NT2/D1 (cell line): ENCODE results near the gene PDE9A.

ENCODE experiments used
- DNase-seq: peaks from one replicate; pipeline ENCODE4 v3.0.0-alpha.2; 2011; ENCODE audit warnings: low read depth, low spot score
- H3K27me3 ChIP-seq: 2 replicates; pipeline ENCODE4 v1.6.0; 2011; ENCODE audit warnings: mild to moderate bottlenecking; ENCODE audit not compliant: insufficient read length, insufficient read depth
- H3K36me3 ChIP-seq: 2 replicates; pipeline ENCODE4 v1.6.1; 2011; ENCODE audit warnings: mild to moderate bottlenecking, low read length, mixed read lengths; ENCODE audit not compliant: insufficient read depth, insufficient read length
- H3K4me1 ChIP-seq: 2 replicates; pipeline ENCODE4 v1.5.1; 2011; ENCODE audit not compliant: insufficient read depth, insufficient read length
- H3K4me3 ChIP-seq: 2 replicates; pipeline ENCODE4 v1.5.1; 2011; ENCODE audit warnings: low read depth; ENCODE audit not compliant: insufficient read length
- H3K9ac ChIP-seq: 2 replicates; pipeline ENCODE4 v1.6.0; 2011; ENCODE audit warnings: low read depth; ENCODE audit not compliant: insufficient read length
- H3K9me3 ChIP-seq: 2 replicates; pipeline ENCODE4 v1.5.1; 2011; ENCODE audit warnings: mild to moderate bottlenecking, low read length; ENCODE audit not compliant: insufficient read depth
- SUZ12 ChIP-seq: IDR thresholded peaks from 2 replicates; pipeline ENCODE4 v1.6.1; 2011; ENCODE audit not compliant: insufficient read length, insufficient read depth; ENCODE audit errors: extremely low read depth
- YY1 ChIP-seq: IDR thresholded peaks from 2 replicates; pipeline ENCODE4 v1.6.1; 2011; ENCODE audit not compliant: insufficient read length, insufficient read depth
- ZNF274 ChIP-seq: IDR thresholded peaks from 2 replicates; pipeline ENCODE4 v1.6.1; 2011; ENCODE audit warnings: mild to moderate bottlenecking, low read depth, low read length

Gene PDE9A

GRCh38 chr21:42677339-42678321 is 24.2 kb downstream of the PDE9A start:
- no peaks in the 10 kb centered on the region for H3K27me3 ChIP-seq
- peaks cover 38% of the 10 kb centered on the region for H3K36me3 ChIP-seq
- no peaks in the 10 kb centered on the region for H3K9me3 ChIP-seq
- H3K4me3 ChIP-seq: no peak overlapping the region
- peaks cover 19% of the 10 kb centered on the region for H3K4me1 ChIP-seq
- no peak for TF ChIP-seq ZNF274
- TF ChIP-seq YY1: no peak
- TF ChIP-seq SUZ12: no peak
- H3K9ac ChIP-seq: no peak overlapping the region
- DNase-seq: no peak

GRCh38 chr21:42678618-42679295 is 25.3 kb downstream of the PDE9A start:
- Histone ChIP-seq H3K4me3 (no peak overlapping the region), H3K36me3 (peaks cover 42% of the 10 kb centered on the region), H3K27me3 (no peaks in the 10 kb centered on the region), H3K4me1 (peaks cover 8% of the 10 kb centered on the region), H3K9ac (no peak overlapping the region), H3K9me3 (no peaks in the 10 kb centered on the region)
- TF ChIP-seq SUZ12 (no peak), ZNF274 (no peak), YY1 (no peak)
- DNase-seq: no peak

- no peak for DNase-seq
- TF ChIP-seq ZNF274: no peak
- TF ChIP-seq YY1: no peak
- TF ChIP-seq SUZ12: no peak
- H3K36me3 ChIP-seq: peaks cover 49% of the 10 kb centered on the region
- peaks cover 11% of the 10 kb centered on the region for H3K4me1 ChIP-seq
- H3K27me3 ChIP-seq: no peaks in the 10 kb centered on the region
- no peak overlapping the region for H3K4me3 ChIP-seq
- H3K9ac ChIP-seq: no peak overlapping the region
- no peaks in the 10 kb centered on the region for H3K9me3 ChIP-seq
Measured at GRCh38 chr21:42679319-42680057, 26.1 kb downstream of the PDE9A start.

- peaks cover 12% of the 10 kb centered on the region for H3K4me1 ChIP-seq
- TF ChIP-seq ZNF274 (no peak), SUZ12 (no peak), YY1 (no peak)
- H3K36me3 ChIP-seq: peaks cover 51% of the 10 kb centered on the region
- H3K9ac ChIP-seq: no peak overlapping the region
- DNase-seq: no peak
- H3K27me3 ChIP-seq: no peaks in the 10 kb centered on the region
- no peaks in the 10 kb centered on the region for H3K9me3 ChIP-seq
- no peak overlapping the region for H3K4me3 ChIP-seq
Measured at GRCh38 chr21:42680058-42680330, 26.6 kb downstream of the PDE9A start.

- Histone ChIP-seq H3K36me3 (peaks cover 51% of the 10 kb centered on the region), H3K9ac (no peak overlapping the region), H3K4me3 (no peak overlapping the region), H3K4me1 (peaks cover 12% of the 10 kb centered on the region), H3K27me3 (no peaks in the 10 kb centered on the region), H3K9me3 (no peaks in the 10 kb centered on the region)
- no peak for DNase-seq
- TF ChIP-seq ZNF274 (no peak), SUZ12 (no peak), YY1 (no peak)
Measured at GRCh38 chr21:42680429-42680828, 27.0 kb downstream of the PDE9A start.

GRCh38 chr21:42681296-42682206 is 28.1 kb downstream of the PDE9A start:
- H3K4me1 ChIP-seq: peaks cover 12% of the 10 kb centered on the region
- no peak overlapping the region for H3K9ac ChIP-seq
- peaks cover 50% of the 10 kb centered on the region for H3K36me3 ChIP-seq
- H3K4me3 ChIP-seq: no peak overlapping the region
- TF ChIP-seq SUZ12: no peak
- no peak for TF ChIP-seq ZNF274
- no peak for TF ChIP-seq YY1
- no peak for DNase-seq
- no peaks in the 10 kb centered on the region for H3K27me3 ChIP-seq
- no peaks in the 10 kb centered on the region for H3K9me3 ChIP-seq
